ENCODE measurements around the gene IL16.

DNA sequence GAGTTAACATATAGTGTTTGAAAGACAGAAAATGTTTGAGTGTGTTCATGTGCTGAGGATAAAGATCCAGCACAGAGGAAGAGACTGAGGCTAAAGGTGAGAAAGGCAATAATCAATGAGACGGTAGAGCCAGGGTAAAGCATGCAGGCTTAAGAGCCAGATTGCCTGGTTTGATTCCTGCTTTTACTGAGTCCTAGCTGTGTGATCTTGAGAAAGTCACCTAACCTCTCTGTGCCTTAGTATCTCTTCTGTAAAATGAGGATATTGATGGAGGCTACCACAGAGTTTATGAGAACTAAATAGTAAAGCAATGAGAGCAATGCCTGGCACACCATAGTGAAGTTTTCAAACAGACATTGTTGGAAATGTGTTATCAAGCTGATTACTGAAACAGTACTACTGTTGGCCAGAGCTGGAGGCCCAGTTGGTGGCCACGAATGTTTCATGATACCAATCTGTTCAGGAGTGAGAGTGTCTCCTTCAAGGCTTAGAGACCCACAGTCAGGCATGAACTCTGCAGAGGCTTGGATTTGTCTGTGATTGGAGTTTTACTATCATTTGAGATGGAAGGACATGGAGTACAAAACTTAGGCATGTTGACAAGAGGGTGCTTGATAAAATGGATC lies 26.8 kb downstream of the IL16 start:
- no peak for TF ChIP-seq EZH2 (IDR thresholded peaks at IDR 0.05; ENCODE audit: low read length)
- TF ChIP-seq, protein P1, sequence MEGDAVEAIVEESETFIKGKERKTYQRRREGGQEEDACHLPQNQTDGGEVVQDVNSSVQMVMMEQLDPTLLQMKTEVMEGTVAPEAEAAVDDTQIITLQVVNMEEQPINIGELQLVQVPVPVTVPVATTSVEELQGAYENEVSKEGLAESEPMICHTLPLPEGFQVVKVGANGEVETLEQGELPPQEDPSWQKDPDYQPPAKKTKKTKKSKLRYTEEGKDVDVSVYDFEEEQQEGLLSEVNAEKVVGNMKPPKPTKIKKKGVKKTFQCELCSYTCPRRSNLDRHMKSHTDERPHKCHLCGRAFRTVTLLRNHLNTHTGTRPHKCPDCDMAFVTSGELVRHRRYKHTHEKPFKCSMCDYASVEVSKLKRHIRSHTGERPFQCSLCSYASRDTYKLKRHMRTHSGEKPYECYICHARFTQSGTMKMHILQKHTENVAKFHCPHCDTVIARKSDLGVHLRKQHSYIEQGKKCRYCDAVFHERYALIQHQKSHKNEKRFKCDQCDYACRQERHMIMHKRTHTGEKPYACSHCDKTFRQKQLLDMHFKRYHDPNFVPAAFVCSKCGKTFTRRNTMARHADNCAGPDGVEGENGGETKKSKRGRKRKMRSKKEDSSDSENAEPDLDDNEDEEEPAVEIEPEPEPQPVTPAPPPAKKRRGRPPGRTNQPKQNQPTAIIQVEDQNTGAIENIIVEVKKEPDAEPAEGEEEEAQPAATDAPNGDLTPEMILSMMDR (optimal IDR thresholded peaks at IDR 0.05 in 1 of 3, IDR thresholded peaks at IDR 0.05 in 1 of 3, conservative IDR thresholded peaks at IDR 0.05 in 1 of 3; ENCODE audit: extremely low read depth in 1 of 3, insufficient read depth in 2 of 3, low read length in 3 of 3), result no peak

Measured in keratinocyte (primary cell).